Effector memory CD4-positive, alpha-beta T cell (primary cell): ENCODE measurements around the gene MEGF11.

Experiments
- DNase-seq, 3 donors: peaks; one replicate each; pipeline ENCODE4 v3.0.0-alpha.2; 2020
- H3K27ac ChIP-seq: 2 replicates; pipeline ENCODE4 v1.7.0; 2013; ENCODE audit warnings: mild to moderate bottlenecking, low read length, moderate library complexity; ENCODE audit not compliant: insufficient read depth, poor library complexity, severe bottlenecking
- H3K27me3 ChIP-seq: replicated peaks from 2 replicates; pipeline ENCODE4 v1.7.0; 2013; ENCODE audit warnings: mild to moderate bottlenecking, low read length; ENCODE audit not compliant: insufficient read depth, control insufficient read depth, poor library complexity, severe bottlenecking
- H3K36me3 ChIP-seq: 2 replicates; pipeline ENCODE4 v1.7.0; 2013; ENCODE audit warnings: mild to moderate bottlenecking, low read length, moderate library complexity; ENCODE audit not compliant: control insufficient read depth, insufficient read depth
- H3K4me1 ChIP-seq: 2 replicates; pipeline ENCODE4 v1.7.0; 2013; ENCODE audit warnings: low read length, mild to moderate bottlenecking; ENCODE audit not compliant: control insufficient read depth, insufficient read depth, poor library complexity, severe bottlenecking
- H3K4me3 ChIP-seq: 2 replicates; pipeline ENCODE4 v1.7.0; 2013; ENCODE audit warnings: low read length, low read depth, mild to moderate bottlenecking; ENCODE audit not compliant: insufficient read depth, poor library complexity, severe bottlenecking
- H3K9me3 ChIP-seq: 2 replicates; pipeline ENCODE4 v1.7.0; 2013; ENCODE audit warnings: mild to moderate bottlenecking, low read length, moderate library complexity; ENCODE audit not compliant: control insufficient read depth

The MEGF11 gene

GRCh38 chr15:66089049-66089448 is 164.5 kb downstream of the MEGF11 start:
- H3K36me3 ChIP-seq, result no peaks in the 10 kb centered on the region
- no peaks in the 10 kb centered on the region for H3K27me3 ChIP-seq
- no peak overlapping the region for H3K27ac ChIP-seq
- no peaks in the 10 kb centered on the region for H3K9me3 ChIP-seq
- no peak overlapping the region for H3K4me3 ChIP-seq
- DNase-seq, result no peak
- H3K4me1 ChIP-seq, result no peaks in the 10 kb centered on the region

GRCh38 chr15:66085128-66085527 is 168.4 kb downstream of the MEGF11 start:
- H3K4me1 ChIP-seq, result no peaks in the 10 kb centered on the region
- no peak for DNase-seq
- H3K4me3 ChIP-seq, result no peak overlapping the region
- H3K27me3 ChIP-seq, result no peaks in the 10 kb centered on the region
- no peaks in the 10 kb centered on the region for H3K36me3 ChIP-seq
- no peaks in the 10 kb centered on the region for H3K9me3 ChIP-seq
- H3K27ac ChIP-seq, result no peak overlapping the region

GRCh38 chr15:66084704-66085103 is 168.8 kb downstream of the MEGF11 start:
- Histone ChIP-seq H3K36me3 (no peaks in the 10 kb centered on the region), H3K9me3 (no peaks in the 10 kb centered on the region), H3K27me3 (no peaks in the 10 kb centered on the region), H3K27ac (no peak overlapping the region), H3K4me3 (no peak overlapping the region), H3K4me1 (no peaks in the 10 kb centered on the region)
- no peak for DNase-seq

- H3K9me3 ChIP-seq, result no peaks in the 10 kb centered on the region
These were observed 172.7 kb downstream of the MEGF11 start for GRCh38 chr15:66080717-66081398.

GRCh38 chr15:66078929-66079275 is 174.6 kb downstream of the MEGF11 start:
- Histone ChIP-seq H3K27ac (no peak overlapping the region), H3K4me1 (no peaks in the 10 kb centered on the region), H3K27me3 (peaks cover 6% of the 10 kb centered on the region), H3K36me3 (no peaks in the 10 kb centered on the region), H3K9me3 (no peaks in the 10 kb centered on the region), H3K4me3 (no peak overlapping the region)
- no peak for DNase-seq

More at GRCh38 chr15:66080717-66081398, 172.7 kb downstream of the MEGF11 start:
- Histone ChIP-seq H3K36me3 (no peaks in the 10 kb centered on the region), H3K4me3 (no peak overlapping the region), H3K27ac (no peak overlapping the region), H3K4me1 (no peaks in the 10 kb centered on the region), H3K27me3 (peaks cover 6% of the 10 kb centered on the region)
- DNase-seq, result no peak

GRCh38 chr15:66078196-66078928 is 175.2 kb downstream of the MEGF11 start:
- no peaks in the 10 kb centered on the region for H3K4me1 ChIP-seq
- H3K4me3 ChIP-seq, result no peak overlapping the region
- DNase-seq, result no peak
- peaks cover 6% of the 10 kb centered on the region for H3K27me3 ChIP-seq
- H3K36me3 ChIP-seq, result no peaks in the 10 kb centered on the region
- no peaks in the 10 kb centered on the region for H3K9me3 ChIP-seq
- H3K27ac ChIP-seq, result no peak overlapping the region

GRCh38 chr15:66077320-66077663 is 176.3 kb downstream of the MEGF11 start:
- peaks cover 6% of the 10 kb centered on the region for H3K27me3 ChIP-seq
- no peaks in the 10 kb centered on the region for H3K4me1 ChIP-seq
- no peaks in the 10 kb centered on the region for H3K36me3 ChIP-seq
- DNase-seq, result no peak
- H3K9me3 ChIP-seq, result no peaks in the 10 kb centered on the region
- no peak overlapping the region for H3K27ac ChIP-seq
- H3K4me3 ChIP-seq, result no peak overlapping the region

- H3K4me3 ChIP-seq, result no peak overlapping the region
- H3K27me3 ChIP-seq, result peaks cover 6% of the 10 kb centered on the region
- no peaks in the 10 kb centered on the region for H3K9me3 ChIP-seq
- H3K27ac ChIP-seq, result no peak overlapping the region
- no peaks in the 10 kb centered on the region for H3K4me1 ChIP-seq
- DNase-seq, result no peak
- no peaks in the 10 kb centered on the region for H3K36me3 ChIP-seq
These were observed 176.8 kb downstream of the MEGF11 start for GRCh38 chr15:66076591-66077319.

GRCh38 chr15:66075947-66076346 is 177.6 kb downstream of the MEGF11 start:
- H3K4me1 ChIP-seq, result no peaks in the 10 kb centered on the region
- no peak overlapping the region for H3K27ac ChIP-seq
- DNase-seq, result no peak
- no peaks in the 10 kb centered on the region for H3K9me3 ChIP-seq
- no peak overlapping the region for H3K4me3 ChIP-seq
- H3K27me3 ChIP-seq, result peaks cover 6% of the 10 kb centered on the region
- no peaks in the 10 kb centered on the region for H3K36me3 ChIP-seq
